ENCODE data around the gene CYREN. TPM values are rescaled to one million over a fixed set of nuclear protein-coding genes. Genes with fewer than 3 reads are reported as not detected.

Gene CYREN
- total and polyA plus RNA-seq, 7 donors, result 27.5 to 41.4 (median 31.9) TPM

- intact Hi-C loops (cut with DNase I), result loop anchor here (10.0 kb wide), 1 partner anchor 388 kb away; the partner anchor contains the start of gene CALD1
- Histone ChIP-seq H3K9me3 (no peaks in the 10 kb centered on the region), H3K4me1 (peaks cover 0 to 45% (median 23%) of the 10 kb centered on the region in 4 donors), H3K27ac (peak overlapping the region in 2 of 4 donors; percentile 32 to 67), H3K27me3 (no peaks in the 10 kb centered on the region), H3K36me3 (peaks cover 7 to 39% (median 20%) of the 10 kb centered on the region in 4 donors), H3K4me3 (no peak overlapping the region)
- 95 to 97% methylated on average over 2 of the region's 2 CpGs for WGBS, 2 donors
- TF ChIP-seq EP300 (IDR thresholded peaks at IDR 0.05) (no peak), POLR2A (IDR thresholded peaks at IDR 0.05) (no peak), POLR2AphosphoS5 (IDR thresholded peaks at IDR 0.05) (no peak), CTCF (IDR thresholded peaks at IDR 0.05) (no peak)
- DNase-seq, result no peak
Measured at GRCh38 chr7:135162382-135163001, 8.0 kb downstream of the CYREN start.

GRCh38 chr7:135161669-135162068 lies 8.8 kb downstream of the CYREN start:
- intact Hi-C loops (cut with DNase I), result loop anchor here (10.0 kb wide), 1 partner anchor 387 kb away; the partner anchor contains the start of gene CALD1
- WGBS, 2 donors, result 90 to 92% methylated on average over 6 of the region's 6 CpGs
- no peak overlapping the region for H3K4me3 ChIP-seq
- H3K9me3 ChIP-seq, result no peaks in the 10 kb centered on the region
- peak overlapping the region in 3 of 4 donors; percentile 32 to 67 (median 43) for H3K27ac ChIP-seq
- no peak for TF ChIP-seq EP300 (IDR thresholded peaks at IDR 0.05)
- TF ChIP-seq CTCF (IDR thresholded peaks at IDR 0.05), result no peak
- no peak for TF ChIP-seq POLR2A (IDR thresholded peaks at IDR 0.05)
- TF ChIP-seq POLR2AphosphoS5 (IDR thresholded peaks at IDR 0.05), result no peak
- peaks cover 0 to 45% (median 17%) of the 10 kb centered on the region in 4 donors for H3K4me1 ChIP-seq
- no peaks in the 10 kb centered on the region for H3K27me3 ChIP-seq
- H3K36me3 ChIP-seq, result peaks cover 0 to 31% (median 15%) of the 10 kb centered on the region in 4 donors
- no peak for DNase-seq

DNA sequence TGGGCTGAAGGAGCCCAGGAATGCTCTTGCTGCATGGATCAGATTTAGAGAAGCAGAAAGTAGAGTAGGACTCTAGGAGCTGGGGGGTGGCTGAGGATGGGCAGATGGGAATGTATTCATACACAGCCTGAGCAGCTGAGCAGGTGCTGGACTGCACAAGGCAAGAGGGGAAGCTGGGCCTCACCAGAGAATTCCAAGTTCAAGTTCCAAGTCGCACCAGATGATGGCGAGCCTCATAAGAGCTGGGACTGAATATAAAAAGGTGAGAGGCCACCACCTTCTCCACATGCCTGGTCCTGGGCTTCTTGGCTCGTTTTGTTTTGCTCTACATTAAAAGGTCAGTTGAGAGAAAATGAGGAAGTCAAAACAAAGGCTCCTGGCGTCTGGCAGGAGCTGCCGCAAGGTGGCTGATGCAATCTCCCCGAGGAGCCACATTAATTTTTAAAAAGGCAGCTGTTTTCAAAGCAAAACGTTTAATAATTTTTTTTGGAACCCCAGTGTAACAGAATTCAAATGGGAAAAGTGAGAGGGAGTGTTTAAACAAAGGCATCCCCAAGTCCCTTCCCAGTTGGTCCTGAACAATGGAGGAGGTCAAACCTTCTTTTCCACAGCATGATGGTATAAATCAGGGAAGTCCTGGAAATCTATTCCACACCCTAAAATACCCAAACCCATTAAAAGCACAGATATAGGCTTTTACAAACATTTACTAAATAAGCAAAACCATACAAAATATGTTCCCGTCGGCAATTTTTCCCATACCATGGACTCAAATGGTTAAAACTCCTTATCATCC lies 9.5 kb downstream of the CYREN start:
- peak overlapping the region in 3 of 4 donors; percentile 32 to 67 (median 43) for H3K27ac ChIP-seq
- intact Hi-C loops (cut with DNase I), result loop anchor here (10.0 kb wide), 1 partner anchor 386 kb away; the partner anchor contains the start of gene CALD1
- TF ChIP-seq POLR2AphosphoS5 (IDR thresholded peaks at IDR 0.05), result no peak
- no peak for TF ChIP-seq CTCF (IDR thresholded peaks at IDR 0.05)
- TF ChIP-seq EP300 (IDR thresholded peaks at IDR 0.05), result no peak
- TF ChIP-seq POLR2A (IDR thresholded peaks at IDR 0.05), result no peak
- H3K27me3 ChIP-seq, result no peaks in the 10 kb centered on the region
- H3K36me3 ChIP-seq, result peaks cover 0 to 25% (median 12%) of the 10 kb centered on the region in 4 donors
- H3K4me1 ChIP-seq, result peaks cover 0 to 41% (median 17%) of the 10 kb centered on the region in 4 donors
- H3K4me3 ChIP-seq, result no peak overlapping the region
- no peak for DNase-seq
- H3K9me3 ChIP-seq, result no peaks in the 10 kb centered on the region
- 58 to 80% methylated on average over 9 of the region's 9 CpGs for WGBS, 2 donors

DNA sequence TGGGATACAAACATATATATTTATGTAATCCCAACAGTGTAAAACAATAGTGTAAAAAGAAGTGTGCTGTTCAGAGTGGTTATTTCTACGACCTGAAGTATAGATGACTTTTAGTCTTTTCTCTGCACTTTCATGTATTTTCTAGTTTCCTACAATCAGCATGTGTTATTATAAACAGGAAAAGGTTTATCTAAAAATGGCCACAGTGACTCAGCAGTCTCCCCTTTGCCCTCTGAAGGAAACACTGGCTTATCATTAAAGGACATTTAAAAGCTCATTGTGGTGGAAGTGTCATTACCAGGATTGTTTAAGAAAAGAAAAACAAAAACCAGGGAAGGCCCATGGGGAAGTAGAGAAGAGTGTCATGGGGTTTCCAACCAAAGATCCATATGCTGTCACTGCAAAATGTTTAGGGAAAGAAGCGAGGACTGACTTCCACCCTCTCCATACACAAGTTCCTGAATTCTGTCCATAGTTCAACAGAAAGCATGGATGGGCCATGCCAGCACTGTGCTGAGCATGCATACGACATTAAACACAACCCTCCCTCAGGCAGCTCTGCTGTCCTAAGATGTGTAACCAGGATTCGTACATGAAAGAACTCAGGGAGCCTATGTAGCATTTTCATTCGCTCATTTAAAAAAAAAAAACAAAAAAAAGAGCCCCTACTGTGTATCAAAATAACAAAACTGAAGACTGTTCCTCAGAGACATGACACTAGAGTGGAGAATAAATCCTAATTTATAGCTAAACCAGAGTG lies 10.2 kb downstream of the CYREN start:
- no peaks in the 10 kb centered on the region for H3K27me3 ChIP-seq
- no peaks in the 10 kb centered on the region for H3K9me3 ChIP-seq
- peaks cover 0 to 17% (median 5%) of the 10 kb centered on the region in 4 donors for H3K36me3 ChIP-seq
- peak overlapping the region; percentile 5 to 67 (median 38) for H3K27ac ChIP-seq
- peaks cover 0 to 41% (median 17%) of the 10 kb centered on the region in 4 donors for H3K4me1 ChIP-seq
- H3K4me3 ChIP-seq, result no peak overlapping the region
- no peak for DNase-seq
- intact Hi-C loops (cut with DNase I), result loop anchor here (10.0 kb wide), 1 partner anchor 385 kb away; the partner anchor contains the start of gene CALD1
- WGBS, 2 donors, result 71 to 85% methylated on average over 5 of the region's 5 CpGs
- TF ChIP-seq CTCF (IDR thresholded peaks at IDR 0.05) (no peak), POLR2AphosphoS5 (IDR thresholded peaks at IDR 0.05) (peak in 1 of 4 donors; percentile 18), EP300 (IDR thresholded peaks at IDR 0.05) (no peak)

Measured in sigmoid colon (tissue), 7 donors.